GM20431 (cell line): ENCODE results near the gene DYSF.

Experiments
- in situ Hi-C: fragments of 300-500 bp; cut with MseI, MboI; formaldehyde crosslinking; loops from one replicate; pipeline ENCODE4 v1.15.0; 2020; ENCODE audit warnings: low sequenced_read_pairs; ENCODE audit not compliant: unreplicated experiment

The DYSF gene

DNA sequence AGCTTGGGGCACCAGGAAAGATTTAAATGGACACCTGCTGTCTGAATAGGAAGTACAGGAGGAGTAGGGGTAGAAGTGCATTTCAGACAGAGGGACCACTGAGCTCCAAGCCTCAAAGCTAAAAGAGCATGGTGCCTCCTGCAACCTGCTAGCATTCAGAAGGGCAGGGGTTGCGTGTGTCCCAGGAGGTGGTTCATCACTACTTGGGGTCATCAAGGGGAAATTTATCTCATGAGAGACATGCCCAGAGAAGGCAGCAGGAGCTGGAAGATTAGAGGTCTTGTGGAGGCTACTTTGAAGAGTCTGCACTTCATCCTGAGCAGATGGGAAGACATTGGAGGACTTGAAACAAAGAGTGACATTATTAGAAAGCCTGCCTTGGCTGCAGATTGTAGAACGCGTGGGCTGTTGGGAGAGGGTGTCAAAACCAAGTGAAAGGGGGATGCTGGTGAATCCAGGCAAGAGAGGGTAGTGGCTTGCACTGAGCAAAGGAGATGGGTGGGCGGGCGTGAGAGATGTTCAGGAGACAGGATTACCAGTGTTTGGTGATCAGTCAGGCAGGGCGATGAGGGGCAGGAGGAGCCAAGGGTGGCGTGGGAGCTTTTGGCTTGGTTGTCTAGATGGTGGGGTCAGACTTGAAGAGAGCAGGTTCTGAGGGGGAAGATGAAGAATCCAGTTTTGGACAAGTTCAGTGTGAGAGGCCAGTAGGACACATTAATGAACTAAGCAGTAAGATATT, 154.0 kb downstream of the DYSF start:
- in situ Hi-C loops = no loop called here

DNA sequence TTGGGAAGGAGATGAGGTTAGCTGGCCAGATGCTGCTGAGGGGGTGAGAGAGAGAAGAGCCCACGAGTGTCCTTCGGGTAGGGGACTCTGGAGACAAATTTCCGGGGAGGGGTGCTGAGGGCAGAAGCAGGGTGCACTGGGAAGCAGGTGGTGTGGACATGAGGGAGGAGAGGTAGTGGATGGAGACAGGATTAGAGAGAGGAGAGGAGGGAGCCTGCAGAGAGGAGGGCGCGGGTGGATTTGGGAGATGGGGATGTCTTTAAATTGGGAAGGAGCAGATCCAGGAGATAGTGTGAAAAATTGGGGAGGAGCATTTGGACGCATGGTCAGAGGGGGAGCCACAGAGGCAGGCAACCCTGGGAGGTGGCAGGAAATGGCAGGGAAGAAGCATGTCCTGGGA, 154.7 kb downstream of the DYSF start:
- in situ Hi-C loops = no loop called here

GRCh38 chr2:71608441-71608840, 155.1 kb downstream of the DYSF start:
- in situ Hi-C loops = no loop called here

DNA sequence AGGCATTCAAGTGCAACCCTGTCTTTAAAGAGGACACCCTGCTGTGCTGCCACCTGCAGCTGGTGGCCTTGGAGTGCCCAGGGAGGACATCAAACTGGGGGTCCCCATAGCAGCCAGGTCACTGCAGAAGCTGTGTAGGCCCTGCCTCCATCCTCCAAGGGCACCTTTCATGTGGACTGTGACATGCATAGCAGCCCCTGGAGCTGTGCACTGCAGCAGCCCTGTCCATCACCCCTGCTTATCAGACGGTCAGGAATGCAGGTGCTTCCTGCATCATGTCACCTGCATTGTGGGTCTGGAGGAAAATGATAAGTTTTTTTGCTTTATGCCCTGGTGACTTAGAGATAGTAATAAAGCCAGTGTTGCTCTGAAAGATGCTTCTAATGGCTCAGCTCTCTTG, 155.7 kb downstream of the DYSF start:
- in situ Hi-C loops = no loop called here

DNA sequence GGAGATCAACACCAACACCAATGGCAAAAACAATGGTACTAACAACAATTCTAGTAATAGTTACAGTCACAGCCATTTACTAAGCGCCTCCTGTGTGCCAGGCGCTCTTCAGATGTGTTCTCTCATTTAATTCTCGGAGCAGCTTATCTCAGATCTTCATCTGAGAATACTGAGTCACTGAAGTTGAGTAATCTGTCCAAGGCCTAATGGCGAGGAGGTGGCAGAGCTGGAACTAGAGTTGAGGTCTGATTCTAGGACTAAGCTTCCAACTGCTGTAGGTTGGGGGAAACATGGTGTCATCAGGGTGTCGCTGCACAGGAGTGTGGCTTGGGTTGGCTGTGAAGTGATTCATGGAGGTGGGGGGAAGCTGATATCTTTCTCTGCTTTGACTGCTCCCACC, 156.1 kb downstream of the DYSF start:
- in situ Hi-C loops = no loop called here

- in situ Hi-C loops = no loop called here
These were observed 156.6 kb downstream of the DYSF start for GRCh38 chr2:71609958-71610357.

DNA sequence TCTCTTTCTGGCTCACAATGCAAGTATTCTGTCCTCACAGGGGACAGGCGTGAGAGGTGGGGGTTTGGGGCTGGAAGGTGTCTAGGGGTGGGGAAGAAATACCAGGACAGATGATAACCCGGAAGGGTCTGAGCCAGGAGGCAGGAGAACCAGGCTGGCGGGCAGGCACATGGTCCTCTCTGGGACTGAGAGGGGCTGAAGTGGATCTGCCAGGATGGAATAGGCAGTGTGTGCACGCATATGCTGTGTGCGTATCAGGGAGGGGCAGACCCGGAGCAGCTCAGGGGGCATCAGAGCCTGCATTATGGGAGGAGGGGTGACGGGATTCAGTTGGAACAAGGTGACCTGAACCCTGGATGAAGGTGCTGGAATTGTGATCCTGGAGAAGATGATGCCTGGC, 157.3 kb downstream of the DYSF start:
- in situ Hi-C loops = no loop called here

DNA sequence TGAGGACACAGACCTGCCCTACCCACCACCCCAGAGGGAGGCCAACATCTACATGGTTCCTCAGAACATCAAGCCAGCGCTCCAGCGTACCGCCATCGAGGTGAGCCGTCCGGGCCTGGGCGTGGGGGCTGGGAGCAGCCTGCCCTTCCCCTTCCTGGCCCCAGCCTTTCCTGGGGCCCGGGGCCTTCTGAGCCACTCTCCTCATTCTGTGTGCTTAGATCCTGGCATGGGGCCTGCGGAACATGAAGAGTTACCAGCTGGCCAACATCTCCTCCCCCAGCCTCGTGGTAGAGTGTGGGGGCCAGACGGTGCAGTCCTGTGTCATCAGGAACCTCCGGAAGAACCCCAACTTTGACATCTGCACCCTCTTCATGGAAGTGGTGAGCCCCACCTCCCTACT, 157.9 kb downstream of the DYSF start:
- in situ Hi-C loops = no loop called here

GRCh38 chr2:71611781-71612527, 158.6 kb downstream of the DYSF start:
- in situ Hi-C loops = no loop called here

DNA sequence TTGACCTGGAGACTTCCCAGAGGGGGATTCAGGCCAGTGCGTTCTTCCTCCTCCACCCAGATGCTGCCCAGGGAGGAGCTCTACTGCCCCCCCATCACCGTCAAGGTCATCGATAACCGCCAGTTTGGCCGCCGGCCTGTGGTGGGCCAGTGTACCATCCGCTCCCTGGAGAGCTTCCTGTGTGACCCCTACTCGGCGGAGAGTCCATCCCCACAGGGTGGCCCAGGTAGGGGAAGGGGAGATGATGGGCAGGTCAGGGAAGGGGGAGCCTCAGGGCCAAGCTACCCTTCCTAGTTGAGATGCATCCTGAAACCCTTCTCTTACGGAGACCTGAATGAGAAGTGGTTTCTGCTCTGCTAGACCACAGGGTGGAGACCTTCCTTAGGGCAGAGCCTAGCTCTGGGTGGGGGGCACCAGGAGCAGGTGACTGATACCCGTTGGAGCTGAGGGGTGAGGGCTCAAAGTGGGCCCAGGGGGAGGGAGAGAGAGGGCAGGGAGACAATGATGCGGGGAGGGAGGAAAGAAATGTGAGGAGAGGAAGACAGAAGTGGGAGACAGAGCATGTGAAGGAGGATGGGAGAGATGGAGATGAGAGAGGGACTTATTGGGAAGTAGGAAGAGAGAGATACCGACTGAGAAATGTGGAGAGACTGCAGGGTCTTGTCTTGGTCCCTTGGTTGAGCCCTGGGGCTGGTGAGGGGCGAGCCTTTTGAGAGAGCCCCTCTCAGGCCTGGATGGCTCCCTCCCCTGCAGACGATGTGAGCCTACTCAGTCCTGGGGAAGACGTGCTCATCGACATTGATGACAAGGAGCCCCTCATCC, 159.4 kb downstream of the DYSF start:
- in situ Hi-C loops = no loop called here

GRCh38 chr2:71613403-71613952, 160.1 kb downstream of the DYSF start:
- in situ Hi-C loops = no loop called here

DNA sequence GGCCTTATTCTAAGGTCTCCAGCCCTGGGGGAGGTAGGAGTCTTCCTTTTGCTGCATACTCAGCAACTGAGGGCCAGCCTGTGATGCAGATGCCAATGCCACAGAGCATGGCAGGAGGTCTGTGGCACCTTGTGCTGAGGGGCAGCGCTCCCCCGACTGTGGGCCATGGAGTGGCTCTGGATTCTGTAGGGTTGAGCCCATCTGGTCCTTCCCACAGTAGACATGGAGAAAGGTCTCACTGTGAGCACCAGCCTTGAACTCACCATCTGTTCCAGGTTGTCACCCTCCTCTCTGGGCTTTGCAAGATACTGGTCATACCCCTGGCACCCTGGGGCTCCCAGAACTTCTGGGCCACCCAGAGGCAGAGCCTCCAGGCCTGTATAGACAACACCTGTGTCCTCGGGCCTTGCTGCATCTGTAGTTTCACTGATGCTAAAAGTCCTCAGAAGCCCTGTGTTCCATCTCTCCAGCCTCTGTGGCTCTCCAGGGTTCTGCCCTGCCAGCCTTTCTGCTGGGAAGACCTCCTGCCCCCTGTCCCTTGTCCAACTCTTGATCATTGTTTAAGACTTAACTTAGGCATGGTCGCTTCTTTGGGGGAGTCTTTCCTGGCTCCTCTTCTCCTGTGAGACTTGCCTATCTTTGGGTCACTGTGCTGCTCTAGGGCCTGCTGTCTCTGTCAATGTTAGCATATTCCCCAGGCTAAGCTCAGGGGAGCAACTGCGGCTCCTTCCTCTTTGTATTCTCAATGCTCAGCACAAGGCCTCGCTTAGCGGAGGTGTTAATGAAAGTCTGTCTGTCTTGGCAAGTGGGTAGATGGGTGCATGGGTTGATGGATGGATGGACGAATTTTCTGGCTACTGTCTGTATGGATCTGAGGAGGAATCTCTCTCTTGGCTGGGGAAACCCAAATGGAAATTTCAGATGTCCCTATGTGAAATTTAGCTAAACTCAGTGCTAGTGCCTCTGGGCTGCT, 160.9 kb downstream of the DYSF start:
- in situ Hi-C loops = no loop called here

DNA sequence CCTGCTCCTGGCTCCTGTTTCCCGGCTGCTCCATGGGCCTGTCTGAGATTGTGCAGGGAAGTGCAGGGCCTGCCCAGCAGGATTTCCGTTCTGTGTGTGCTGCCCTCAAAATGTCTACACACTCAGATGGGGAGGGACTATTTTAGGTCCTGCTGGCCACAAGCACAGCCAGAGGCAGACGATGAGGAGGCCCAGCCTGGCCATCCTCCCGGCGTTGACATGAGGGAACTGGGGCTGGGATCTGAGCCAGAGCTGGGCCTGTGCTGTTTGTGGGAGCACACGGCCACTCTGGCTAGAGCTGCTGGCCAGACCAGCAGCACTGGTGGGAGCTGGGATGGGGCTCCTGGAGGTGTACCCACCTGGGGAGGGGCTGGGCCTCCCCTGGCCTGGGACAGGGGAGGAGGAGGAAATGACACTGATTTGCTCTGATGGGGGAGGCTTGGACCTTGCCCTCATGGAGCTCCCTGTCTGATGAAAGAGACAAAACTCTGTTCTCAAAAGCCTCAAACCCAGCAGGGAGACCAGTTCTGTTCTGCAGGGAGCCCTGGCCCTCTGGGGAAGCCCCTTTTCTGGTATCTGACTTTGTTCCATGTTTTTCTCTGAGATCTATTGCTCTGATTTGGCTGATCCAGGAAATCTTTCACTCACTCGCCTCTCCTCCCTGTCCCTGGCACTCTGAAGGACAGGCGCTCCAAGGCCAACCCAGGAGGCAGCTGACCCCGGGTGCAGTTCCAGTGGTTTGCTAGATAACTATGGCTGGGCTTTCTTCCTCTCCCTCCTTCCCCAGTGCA, 161.8 kb downstream of the DYSF start:
- in situ Hi-C loops = no loop called here

DNA sequence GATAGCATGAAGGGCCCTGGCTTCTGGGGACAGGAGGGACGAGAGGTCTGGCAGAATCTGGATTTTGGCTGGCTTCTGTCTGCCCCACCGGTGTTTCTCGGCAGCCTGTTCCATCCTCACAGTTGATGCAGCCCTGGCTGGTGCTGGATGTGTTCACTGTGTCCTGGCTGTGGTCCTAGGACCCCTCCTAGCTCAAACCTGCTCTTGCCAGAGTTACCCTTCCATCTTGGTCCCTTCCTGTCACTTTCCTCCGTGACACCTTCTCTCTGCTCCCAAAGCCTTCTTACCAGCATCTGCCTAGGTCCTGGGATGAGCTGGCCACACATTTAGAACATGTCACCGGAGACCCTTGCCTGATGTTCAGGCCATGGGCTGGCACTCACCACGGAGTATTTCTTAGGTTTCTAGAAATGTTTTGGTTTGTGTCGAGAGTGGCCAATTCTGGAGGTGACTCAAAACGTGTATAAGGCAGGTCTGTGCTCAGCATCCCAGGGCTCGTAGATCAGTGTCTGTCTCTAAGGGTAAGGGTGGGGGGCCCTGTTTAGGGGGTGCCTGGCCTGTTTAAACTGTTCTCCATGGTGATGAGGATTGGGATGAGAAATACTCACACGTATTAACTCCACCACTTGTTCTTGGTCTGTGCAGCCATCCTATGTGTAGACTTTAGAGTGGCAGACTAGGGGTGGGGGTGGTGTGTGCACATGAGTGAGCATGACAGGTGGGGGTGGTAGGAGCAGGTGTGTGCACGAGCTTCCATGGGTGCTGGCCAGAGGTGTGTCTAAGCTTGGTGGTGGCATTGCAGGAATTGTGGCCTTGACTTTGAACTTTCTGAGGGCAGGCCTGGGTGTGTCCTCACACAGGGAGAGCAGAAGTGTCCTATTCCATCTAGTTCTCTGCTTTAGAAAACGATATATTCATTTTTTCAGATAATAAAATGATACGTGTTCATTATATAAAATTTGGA, 162.7 kb downstream of the DYSF start:
- in situ Hi-C loops = no loop called here

GRCh38 chr2:71617266-71617665, 163.9 kb downstream of the DYSF start:
- in situ Hi-C loops = no loop called here

DNA sequence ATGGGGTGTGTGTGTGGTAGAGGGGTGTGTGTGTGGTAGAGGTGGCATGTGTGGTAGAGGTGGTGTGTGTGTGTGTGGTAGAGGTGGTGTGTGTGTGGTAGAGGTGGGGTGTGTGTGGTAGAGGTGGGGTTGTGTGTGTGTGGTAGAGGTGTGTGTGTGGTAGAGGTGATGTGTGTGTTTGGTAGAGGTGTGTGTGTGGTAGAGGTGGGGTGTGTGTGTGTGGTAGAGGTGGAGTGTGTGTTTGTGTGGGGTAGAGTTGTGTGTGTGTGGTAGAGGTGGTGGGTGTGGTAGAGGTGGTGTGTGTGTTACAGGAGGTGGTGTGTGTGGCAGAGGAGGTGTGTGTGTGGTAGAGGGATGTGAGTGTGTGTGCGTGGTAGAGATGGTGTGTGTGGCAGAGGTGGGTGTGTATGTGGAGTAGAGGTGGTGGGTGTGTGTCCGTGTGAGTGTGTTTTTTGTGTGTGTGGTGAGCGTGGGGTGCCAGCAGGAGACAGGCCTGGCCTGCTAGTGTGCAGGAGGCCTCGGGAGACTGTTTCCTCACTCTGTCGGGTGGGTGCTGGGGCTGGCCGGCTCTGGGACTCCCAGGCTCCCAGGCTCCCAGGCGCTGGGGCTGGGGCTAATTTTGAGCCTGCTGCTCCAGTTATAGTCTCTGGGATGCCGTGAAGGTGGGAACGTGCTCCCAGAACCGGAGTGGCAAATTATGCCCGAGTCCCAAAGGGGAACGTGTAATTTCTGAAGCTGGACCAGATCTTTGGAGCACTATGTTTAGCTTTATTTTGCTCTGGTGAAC, 165.2 kb downstream of the DYSF start:
- in situ Hi-C loops = no loop called here

DNA sequence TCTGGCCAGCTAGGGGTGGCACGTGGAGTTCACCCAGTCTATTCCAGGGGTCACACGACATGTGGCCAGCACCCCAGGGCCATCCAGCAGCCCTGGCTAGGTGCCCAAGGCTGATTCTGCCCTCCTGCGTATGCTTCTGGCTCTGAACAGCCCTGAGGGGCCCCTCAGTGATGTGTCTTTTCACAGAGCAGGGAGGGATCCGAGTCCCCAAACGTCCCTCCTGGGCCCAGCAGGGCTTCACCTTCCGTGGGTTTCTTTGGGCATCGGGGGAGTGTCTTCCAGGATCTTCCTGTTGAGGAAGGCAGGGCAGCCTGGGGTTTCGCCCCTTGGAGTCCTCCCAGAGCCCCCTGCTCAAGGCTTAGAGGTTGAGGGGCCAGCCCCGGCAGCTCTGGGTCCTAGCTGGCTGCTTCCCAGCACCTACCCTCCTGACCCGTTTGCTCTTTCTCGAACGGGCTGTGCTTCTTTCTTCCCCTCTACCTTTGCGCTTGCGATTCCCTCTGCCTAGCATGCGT, 165.9 kb downstream of the DYSF start:
- in situ Hi-C loops = no loop called here
